GM12873 (cell line): ENCODE results near the gene ZNF512B.

Source experiments
- CTCF ChIP-seq: IDR thresholded peaks from 2 replicates; pipeline ENCODE4 v1.5.1; 2012; ENCODE audit warnings: low read depth, mild to moderate bottlenecking, moderate library complexity, low read length, control low read depth; ENCODE audit not compliant: insufficient read depth; ENCODE audit errors: missing control alignments

ZNF512B gene

DNA sequence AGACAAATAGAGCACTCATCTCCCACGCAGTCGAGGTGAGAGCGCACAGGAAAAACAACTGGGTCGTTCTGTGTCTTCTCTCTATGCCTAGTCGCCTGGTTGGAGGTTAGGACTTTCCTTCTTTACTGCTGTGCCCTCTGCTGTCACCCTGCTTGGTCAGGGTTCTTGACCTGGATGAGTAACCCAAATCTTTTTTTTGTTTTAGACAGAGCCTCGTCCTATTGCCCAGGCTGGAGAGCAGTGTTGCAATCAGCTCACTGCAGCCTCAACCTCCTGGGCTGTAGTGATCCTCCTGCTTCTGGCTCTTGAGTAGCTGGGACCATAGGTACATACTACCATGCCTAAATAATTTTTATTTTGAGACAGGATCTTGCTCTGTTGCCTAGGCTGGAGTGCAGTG, 35.7 kb upstream of the ZNF512B start:
- TF ChIP-seq CTCF = no peak

DNA sequence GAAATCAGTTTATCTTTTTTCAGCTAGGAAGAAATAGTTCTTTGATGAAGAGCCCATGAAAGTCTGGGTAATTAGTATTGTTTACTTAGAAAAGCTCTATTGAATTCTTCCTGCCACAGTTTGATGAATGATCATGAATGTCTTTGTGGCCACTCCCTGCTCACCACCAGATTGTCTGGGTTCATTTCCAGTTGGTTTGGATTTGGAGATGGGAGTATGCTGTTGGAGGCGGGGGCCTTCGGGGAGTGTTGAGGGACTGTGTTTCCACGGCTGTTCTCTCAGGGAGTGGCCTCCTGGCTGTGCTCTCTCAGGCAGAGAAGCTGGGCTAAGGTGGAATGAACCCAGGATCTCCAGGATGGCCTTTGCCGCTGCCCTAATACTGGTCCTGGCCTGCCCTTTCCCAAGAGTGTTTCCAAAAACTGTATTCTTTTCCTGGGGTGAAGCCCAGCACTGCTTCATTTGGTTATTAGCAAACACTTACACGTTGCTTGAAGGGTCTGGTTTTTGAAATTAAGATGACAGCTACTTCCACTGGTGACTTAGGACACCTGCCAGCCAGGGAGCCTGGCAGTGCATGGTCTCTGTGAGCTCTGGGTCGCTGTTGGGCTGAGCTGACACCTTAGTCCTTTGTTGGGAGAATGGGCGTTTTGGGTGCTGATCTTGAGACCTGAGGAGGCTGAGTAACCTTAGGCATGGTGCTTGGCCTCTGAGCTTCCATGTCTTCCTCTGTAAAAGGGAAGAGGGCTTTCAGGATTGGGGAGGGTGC, 34.4 kb upstream of the ZNF512B start:
- no peak for TF ChIP-seq CTCF

DNA sequence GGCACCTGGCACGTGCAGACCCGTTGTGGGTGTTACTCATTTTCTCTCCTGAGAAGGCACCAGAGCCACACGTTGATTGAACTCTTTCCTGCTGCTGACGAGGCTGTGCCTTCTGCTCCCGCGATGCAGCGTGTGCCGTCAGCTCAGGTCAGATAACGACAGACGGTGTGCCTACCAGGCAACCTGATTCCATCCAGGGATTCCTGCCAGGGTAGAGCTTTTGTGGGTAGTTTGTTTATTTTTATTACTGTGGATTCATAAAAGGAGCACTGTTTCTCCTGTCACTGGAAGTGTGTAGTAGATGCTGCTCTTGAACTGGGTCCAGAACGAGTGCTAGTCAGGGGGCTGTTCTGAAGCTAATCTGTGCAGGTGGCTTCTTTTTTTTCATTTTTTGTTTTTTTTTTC, 31.9 kb upstream of the ZNF512B start:
- TF ChIP-seq CTCF = no peak

DNA sequence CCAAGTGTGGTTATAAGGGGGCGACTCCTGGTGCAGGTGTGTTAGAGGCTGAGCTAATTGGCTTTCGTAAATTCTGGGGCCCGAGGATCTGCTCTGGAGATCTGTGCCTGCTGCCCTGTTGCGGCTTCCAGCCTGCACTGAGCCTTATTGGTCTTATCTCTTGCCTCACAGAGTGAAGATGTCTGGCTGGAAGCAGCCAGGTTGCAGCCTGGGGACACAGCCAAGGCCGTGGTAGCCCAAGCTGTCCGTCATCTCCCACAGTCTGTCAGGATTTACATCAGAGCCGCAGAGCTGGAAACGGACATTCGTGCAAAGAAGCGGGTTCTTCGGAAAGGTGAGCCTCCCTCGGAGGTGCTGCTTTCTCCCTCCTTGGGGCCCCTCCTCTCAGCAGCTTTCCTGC, 31.2 kb upstream of the ZNF512B start:
- no peak for TF ChIP-seq CTCF

GRCh38 chr20:63982937-63983336, 13.2 kb upstream of the ZNF512B start:
- no peak for TF ChIP-seq CTCF

DNA sequence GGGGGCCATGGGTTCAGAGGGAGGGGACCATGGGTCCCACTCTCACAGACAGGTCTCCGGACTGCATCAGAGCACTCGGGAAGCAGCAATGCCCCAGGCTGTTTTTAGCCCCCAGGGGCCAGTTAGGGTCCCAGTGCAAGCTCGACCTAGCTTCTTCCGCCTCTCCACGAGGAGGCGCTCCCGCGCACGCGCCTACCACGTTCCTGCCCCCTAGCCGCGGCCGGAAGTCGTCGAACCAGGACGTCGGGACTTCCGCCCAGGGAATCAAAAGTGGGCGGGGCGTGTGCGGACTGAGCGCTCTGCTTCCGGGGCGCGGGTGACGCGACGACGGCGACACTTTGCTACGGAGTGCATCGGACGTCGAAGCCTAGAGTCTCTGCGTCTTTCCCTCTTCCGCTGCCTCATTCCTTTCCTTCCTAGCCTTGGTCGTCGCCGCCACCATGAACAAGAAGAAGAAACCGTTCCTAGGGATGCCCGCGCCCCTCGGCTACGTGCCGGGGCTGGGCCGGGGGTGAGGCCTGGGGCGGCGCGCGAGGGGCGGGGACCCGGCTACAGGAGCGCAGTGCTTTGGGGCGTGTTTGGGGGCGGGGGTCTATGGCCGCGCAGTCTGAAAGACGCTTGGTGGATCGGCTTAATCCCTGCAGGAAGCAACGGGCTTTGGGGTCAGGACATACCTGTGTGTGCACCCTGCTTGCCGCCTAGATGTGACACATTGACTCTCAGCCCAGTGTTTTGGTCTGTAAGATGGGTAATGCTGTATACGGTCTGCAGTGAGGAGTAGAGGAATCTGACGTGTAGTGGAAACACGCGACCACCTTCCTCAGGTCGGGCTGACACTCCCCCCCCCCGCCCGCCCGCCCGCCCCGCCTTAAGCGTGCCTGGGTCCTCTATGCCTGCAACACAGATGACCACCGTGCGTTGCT, 11.3 kb upstream of the ZNF512B start, which contains the start of gene PRPF6:
TSS of gene PRPF6 (plus strand) at position 327 of the 923 bp plus-strand sequence. CDS start at position 441, 114 bp downstream.
- TF ChIP-seq CTCF = peak; percentile 92

GRCh38 chr20:63980317-63980805, 10.6 kb upstream of the ZNF512B start:
- no peak for TF ChIP-seq CTCF
